Spinal cord (tissue), 10 donors: ENCODE results near the gene KRT3. TPM values are rescaled to one million over a fixed set of nuclear protein-coding genes. Genes with fewer than 3 reads are reported as not detected.

ENCODE experiments used
- DNase-seq, 6 donors: peaks; one replicate each; pipeline versions ENCODE4 v3.0.0 to v3.0.0-alpha.2; 2013 to 2015; ENCODE audit warnings: low spot score in 6 of 6, low read depth in 4 of 6
- H3K27ac ChIP-seq: one replicate; pipeline ENCODE4 v1.5.1; 2013; ENCODE audit warnings: low read depth, low read length, control low read depth
- H3K27me3 ChIP-seq: one replicate; pipeline ENCODE4 v1.6.1; 2013; ENCODE audit warnings: low read length; ENCODE audit not compliant: control insufficient read depth, insufficient read depth
- H3K36me3 ChIP-seq: one replicate; pipeline ENCODE4 v1.6.1; 2013; ENCODE audit warnings: low read length; ENCODE audit not compliant: control insufficient read depth, insufficient read depth
- H3K4me1 ChIP-seq: one replicate; pipeline ENCODE4 v1.6.1; 2013; ENCODE audit warnings: low read length; ENCODE audit not compliant: control insufficient read depth, insufficient read depth
- H3K4me3 ChIP-seq: one replicate; pipeline ENCODE4 v1.5.1; 2013; ENCODE audit warnings: low read depth, low read length, control low read depth
- H3K9me3 ChIP-seq: one replicate; pipeline ENCODE4 v1.6.1; 2013; ENCODE audit warnings: low read length; ENCODE audit not compliant: control insufficient read depth, insufficient read depth
- WGBS: methylation state at CpG from one replicate; pipeline ENCODE4 v1.1.5; 2013; ENCODE audit warnings: missing lambda C conversion rate; ENCODE audit not compliant: insufficient coverage; 5-methylcytosine and 5-hydroxymethylcytosine counted together
- polyA plus RNA-seq, 2 donors: library from polyadenylated mRNA; unstranded; fragments of 120-200 nt; gene quantifications; one replicate each; pipeline ENCODE4 v1.2.1, GENCODE V29; 2013; ENCODE audit not compliant: insufficient read length in 2 of 2
- total RNA-seq, 2 donors: library from RNA; depleted of rRNA in 1 of 2; stranded (reverse); fragments of 120-200 nt in 1 of 2; fragments of >200 nt in 1 of 2; gene quantifications; one replicate each; pipeline versions ENCODE4 v1.2.3 to v1.2.4, GENCODE V29; 2013 to 2014
- donor health status: healthy.

Gene KRT3
- total and polyA plus RNA-seq, 4 donors = 0.10 to 0.21 TPM; not detected in 2

DNA sequence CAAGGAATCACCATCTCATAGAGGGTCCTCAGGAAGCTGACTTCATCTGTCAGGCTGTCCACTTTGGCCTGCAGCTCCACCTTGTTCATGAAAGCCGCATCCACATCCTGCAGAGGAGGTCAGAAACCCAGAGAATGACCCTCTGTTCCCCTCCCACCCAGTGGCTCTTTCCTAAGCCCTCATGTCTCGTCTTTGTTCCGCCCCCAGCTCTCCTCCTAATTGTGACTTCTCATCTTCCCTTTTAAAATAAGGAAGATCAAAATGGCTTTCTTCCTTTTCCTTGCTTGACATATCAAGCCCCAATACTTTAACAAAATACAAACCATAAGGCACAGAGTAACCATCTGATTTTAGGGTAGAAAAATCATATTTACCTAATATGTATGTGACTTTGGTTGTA lies 23.1 kb downstream of the KRT3 start:
- H3K9me3 ChIP-seq = no peaks in the 10 kb centered on the region
- peaks cover 2% of the 10 kb centered on the region for H3K27me3 ChIP-seq
- 85% methylated on average over 3 of the region's 3 CpGs for WGBS
- H3K4me3 ChIP-seq = no peak overlapping the region
- H3K4me1 ChIP-seq = no peaks in the 10 kb centered on the region
- H3K36me3 ChIP-seq = no peaks in the 10 kb centered on the region
- no peak overlapping the region for H3K27ac ChIP-seq
- no peak for DNase-seq

DNA sequence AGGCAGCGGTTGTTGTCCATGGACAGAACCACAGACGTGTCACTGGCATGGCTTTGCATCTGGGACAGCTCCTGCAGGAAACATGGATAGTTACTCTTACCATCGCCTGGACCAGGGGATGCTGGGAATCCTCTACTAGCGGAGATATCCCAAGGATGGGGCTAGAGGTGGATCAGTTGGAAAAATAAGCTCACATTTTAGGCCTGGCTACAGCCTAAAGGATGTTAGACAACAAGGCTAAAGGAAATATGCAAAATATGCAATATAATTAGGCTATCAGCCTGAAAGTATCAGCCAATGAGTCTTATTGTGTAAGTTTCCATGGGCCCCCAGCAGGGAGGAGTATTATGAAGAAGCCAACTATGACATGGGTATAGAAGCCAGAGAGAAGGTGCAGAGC lies 23.7 kb downstream of the KRT3 start:
- no peak overlapping the region for H3K4me3 ChIP-seq
- 90% methylated on average over 3 of the region's 4 CpGs for WGBS
- no peak for DNase-seq

DNA sequence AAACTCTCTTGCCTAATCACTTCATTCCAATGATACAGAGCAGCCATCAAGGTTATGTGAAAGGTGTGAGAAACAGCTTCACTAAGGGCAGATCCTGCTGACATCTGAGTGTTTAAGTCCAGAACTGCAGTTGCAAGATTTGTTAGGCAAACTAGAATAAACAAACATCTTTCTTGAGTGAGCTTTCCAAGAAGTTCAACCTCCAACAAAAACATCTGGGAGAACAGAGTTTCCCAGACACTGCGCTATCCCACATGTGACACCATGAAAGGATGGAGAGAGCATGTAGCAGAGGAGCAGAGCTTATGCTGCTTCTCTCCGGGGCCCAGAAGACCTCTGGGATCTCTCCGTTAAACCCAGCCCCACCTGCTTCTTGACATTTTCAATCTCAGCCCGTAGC lies 24.4 kb downstream of the KRT3 start:
- 73% methylated on average over 4 of the region's 4 CpGs for WGBS
- Histone ChIP-seq H3K27me3 (no peaks in the 10 kb centered on the region), H3K4me3 (no peak overlapping the region), H3K36me3 (no peaks in the 10 kb centered on the region), H3K27ac (no peak overlapping the region), H3K9me3 (no peaks in the 10 kb centered on the region), H3K4me1 (no peaks in the 10 kb centered on the region)
- no peak for DNase-seq

More for the DNA sequence above, 23.7 kb downstream of the KRT3 start:
- no peak overlapping the region for H3K27ac ChIP-seq
- no peaks in the 10 kb centered on the region for H3K36me3 ChIP-seq
- no peaks in the 10 kb centered on the region for H3K9me3 ChIP-seq
- H3K27me3 ChIP-seq = peaks cover 2% of the 10 kb centered on the region
- H3K4me1 ChIP-seq = no peaks in the 10 kb centered on the region

DNA sequence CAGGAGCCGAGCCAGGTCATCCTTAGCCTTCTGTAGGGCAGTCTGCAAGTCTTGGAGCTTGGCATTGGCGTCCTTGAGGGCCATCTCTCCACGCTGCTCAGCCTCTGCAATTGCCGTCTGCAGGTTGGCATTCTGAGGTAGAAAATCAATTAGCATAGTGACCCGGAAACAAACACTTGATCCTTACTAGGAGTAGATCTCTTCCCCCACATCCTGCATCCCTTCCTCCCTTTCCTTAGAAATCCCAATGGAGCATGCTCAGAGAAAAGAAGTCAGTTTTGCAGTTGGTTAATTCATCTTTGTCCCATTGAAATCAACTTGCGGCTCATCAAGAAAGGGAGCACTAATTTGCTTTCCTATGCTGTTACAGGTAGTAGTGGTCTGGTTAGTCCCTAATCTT lies 24.8 kb downstream of the KRT3 start:
- Histone ChIP-seq H3K4me1 (no peaks in the 10 kb centered on the region), H3K27ac (no peak overlapping the region), H3K9me3 (no peaks in the 10 kb centered on the region), H3K27me3 (no peaks in the 10 kb centered on the region), H3K36me3 (no peaks in the 10 kb centered on the region), H3K4me3 (no peak overlapping the region)
- DNase-seq = no peak
- 81% methylated on average over 2 of the region's 6 CpGs for WGBS

DNA sequence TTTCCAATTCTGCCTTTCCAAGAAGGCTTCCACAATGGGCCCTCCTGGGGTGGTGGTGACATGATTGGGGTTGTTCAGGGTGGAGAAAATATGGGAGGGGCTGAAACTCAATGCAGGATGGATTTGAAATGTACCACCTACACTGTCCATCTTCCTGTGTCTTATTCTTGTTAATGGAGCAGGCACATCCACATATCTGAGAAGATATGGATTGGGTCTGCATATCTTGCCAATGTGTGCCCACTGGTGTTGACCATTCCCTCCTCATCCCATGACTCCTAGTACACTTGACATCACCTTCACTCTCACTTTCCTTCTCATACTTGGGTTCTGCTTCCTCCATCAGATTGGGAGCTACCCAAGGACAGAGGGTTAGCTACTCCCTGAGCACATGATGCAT lies 26.0 kb downstream of the KRT3 start:
- H3K4me3 ChIP-seq = no peak overlapping the region
- no peak for DNase-seq
- no peaks in the 10 kb centered on the region for H3K4me1 ChIP-seq
- H3K36me3 ChIP-seq = no peaks in the 10 kb centered on the region
- H3K27me3 ChIP-seq = no peaks in the 10 kb centered on the region
- no peaks in the 10 kb centered on the region for H3K9me3 ChIP-seq
- no peak overlapping the region for H3K27ac ChIP-seq

DNA sequence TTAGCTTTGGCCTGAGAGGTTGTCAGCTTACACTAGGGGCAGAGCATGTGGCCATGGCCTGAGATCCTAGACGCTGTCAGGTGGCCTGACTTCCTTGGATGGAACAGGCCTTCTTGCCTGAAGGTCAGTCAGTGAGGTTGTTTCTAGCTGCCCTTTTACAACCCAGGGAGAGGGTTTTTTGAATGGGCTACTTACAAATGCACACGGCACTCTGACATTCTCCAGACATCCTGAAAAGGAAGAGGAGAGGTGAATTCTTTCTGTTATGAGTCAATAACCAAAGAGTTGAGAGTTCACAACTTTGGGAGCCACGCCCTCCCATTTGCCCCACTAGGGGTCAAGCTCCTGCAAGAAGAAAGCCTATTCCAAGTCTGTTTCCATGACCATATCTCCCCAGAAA lies 26.6 kb downstream of the KRT3 start:
- WGBS = 69% methylated on average over 2 of the region's 3 CpGs
- Histone ChIP-seq H3K27ac (no peak overlapping the region), H3K4me1 (no peaks in the 10 kb centered on the region), H3K4me3 (no peak overlapping the region), H3K27me3 (no peaks in the 10 kb centered on the region), H3K9me3 (no peaks in the 10 kb centered on the region), H3K36me3 (no peaks in the 10 kb centered on the region)
- no peak for DNase-seq

DNA sequence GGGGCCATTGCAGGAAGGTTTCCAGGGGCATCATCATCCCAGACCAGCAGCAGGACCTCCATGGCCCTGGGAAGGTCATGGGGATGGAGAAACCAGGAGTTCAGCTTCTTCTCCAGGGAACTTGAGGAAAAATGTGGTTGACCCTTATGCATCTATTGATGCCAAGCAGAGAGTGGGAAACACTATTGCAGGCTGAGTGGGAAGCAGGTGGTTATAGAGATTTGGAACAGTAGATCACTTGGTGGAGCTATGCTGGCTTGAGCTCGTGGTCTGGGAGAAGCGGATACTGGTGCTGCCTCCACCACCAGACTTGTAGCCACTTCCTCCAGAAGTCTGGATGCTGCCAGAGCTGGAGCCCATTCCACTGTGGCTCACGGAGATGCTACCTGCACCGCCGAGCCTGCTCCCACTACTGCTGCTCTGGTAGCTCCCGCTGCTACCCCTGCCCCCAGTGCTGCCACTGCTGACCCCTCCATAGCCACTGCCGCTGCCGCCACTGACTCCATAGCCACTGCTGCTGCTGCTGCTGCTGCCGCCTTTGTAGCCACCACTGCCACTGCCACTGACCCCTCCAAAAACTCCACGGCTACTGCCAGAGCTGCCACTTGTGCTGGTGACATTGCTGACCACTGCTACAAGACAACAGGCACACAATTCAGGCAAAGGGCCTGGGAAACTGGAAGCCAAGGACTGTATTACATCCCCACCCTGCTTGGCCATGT lies 27.3 kb downstream of the KRT3 start:
- H3K9me3 ChIP-seq = no peaks in the 10 kb centered on the region
- 84% methylated on average over 10 of the region's 10 CpGs for WGBS
- DNase-seq = no peak
- H3K4me1 ChIP-seq = no peaks in the 10 kb centered on the region
- H3K27ac ChIP-seq = no peak overlapping the region
- H3K4me3 ChIP-seq = no peak overlapping the region
- H3K27me3 ChIP-seq = no peaks in the 10 kb centered on the region
- no peaks in the 10 kb centered on the region for H3K36me3 ChIP-seq

DNA sequence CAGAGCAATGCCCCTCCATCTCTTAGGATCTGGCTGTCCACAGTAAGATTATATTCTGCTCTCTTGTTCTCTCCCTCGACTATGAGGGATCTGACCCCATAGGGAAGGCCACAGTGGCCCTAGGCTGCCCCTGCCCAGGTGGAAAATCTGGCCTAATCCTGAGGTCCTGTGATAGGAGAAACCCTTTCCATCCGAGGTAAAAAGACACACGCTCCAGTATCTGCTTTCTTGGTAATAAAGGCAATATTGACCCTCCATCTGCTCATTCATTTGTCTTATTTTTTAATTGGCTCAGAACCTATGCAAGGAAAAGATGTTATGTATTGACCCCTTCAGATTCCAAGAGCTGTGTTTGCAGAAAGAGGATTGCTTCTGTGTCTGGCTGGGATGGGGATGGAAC lies 28.5 kb downstream of the KRT3 start:
- DNase-seq = no peak
- Histone ChIP-seq H3K36me3 (no peaks in the 10 kb centered on the region), H3K27ac (no peak overlapping the region), H3K9me3 (no peaks in the 10 kb centered on the region), H3K27me3 (no peaks in the 10 kb centered on the region), H3K4me1 (no peaks in the 10 kb centered on the region), H3K4me3 (no peak overlapping the region)
- no CpG with 5 or more reads among the region's 3 CpGs for WGBS

DNA sequence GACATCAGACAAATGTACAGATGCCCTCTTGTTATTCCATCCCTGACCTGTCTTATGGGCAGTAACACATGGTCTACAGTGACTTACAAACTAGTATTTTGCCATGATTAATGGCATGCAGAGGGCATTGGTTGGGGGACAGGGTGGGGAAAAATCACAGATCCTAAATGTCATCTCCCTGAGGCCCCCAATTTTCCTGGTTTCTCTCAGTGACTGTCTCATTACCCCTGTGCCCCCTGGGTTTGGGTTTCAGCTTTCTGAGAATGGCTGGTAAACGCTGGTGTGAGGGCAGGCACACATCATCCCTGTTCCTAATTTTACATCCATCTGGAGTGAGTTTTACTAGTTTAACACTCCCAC lies 28.9 kb downstream of the KRT3 start:
- WGBS = no CpG with 5 or more reads among the region's 1 CpG
- H3K4me1 ChIP-seq = no peaks in the 10 kb centered on the region
- no peak for DNase-seq

DNA sequence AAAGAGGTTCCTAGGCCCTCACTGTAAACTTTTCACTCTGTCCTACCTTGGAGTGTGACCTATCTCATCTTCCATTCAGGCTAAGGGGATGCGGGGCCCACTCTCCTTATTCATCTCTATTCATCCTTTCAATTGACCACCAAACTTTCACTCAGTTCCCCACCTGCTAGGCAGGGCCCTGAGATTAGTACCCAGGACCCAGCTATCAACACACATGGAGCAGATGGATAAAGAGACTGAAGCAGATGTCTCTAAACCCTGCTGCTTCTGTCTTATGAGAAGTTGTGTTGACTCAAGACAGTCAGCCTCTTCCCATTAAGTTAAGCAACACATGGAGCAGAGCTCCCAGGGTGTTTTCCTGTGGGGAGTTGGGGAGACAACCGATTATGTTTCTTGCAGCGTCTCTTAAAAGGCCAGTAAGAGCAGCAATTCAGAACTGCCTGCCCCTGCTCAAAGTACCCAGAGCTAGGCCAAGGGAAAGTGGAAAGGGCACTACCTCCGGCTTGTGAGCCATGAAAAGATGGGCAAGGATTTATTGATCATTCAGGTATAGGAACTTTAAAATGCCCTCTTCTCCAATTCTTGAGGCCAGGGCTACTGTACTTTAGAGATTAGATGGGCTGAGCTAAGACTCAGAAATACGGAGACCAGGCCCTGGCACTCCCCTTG lies 29.4 kb downstream of the KRT3 start:
- H3K27me3 ChIP-seq = no peaks in the 10 kb centered on the region
- no peaks in the 10 kb centered on the region for H3K4me1 ChIP-seq
- DNase-seq = peak in 1 of 6 donors; percentile 34
- H3K27ac ChIP-seq = no peak overlapping the region
- WGBS = 87% methylated on average over 3 of the region's 5 CpGs
- H3K4me3 ChIP-seq = no peak overlapping the region
- no peaks in the 10 kb centered on the region for H3K36me3 ChIP-seq
- no peaks in the 10 kb centered on the region for H3K9me3 ChIP-seq

More for the DNA sequence above, 28.9 kb downstream of the KRT3 start:
- Histone ChIP-seq H3K27ac (no peak overlapping the region), H3K36me3 (no peaks in the 10 kb centered on the region), H3K27me3 (no peaks in the 10 kb centered on the region), H3K4me3 (no peak overlapping the region), H3K9me3 (no peaks in the 10 kb centered on the region)
